Glutamatergic neuron (in vitro differentiated cells): Measurements from ENCODE around the gene NRXN3. TPM values are rescaled to one million over a fixed set of nuclear protein-coding genes. Genes with fewer than 3 reads are reported as not detected.

ENCODE experiments used
- DNase-seq: peaks from one replicate; pipeline ENCODE4 v3.0.0; 2022
- H3K27ac Mint-ChIP-seq: one replicate; pipeline ENCODE4 v1.8.0; 2020; ENCODE audit warnings: mild to moderate bottlenecking, mixed read lengths, inconsistent platforms; ENCODE audit not compliant: unreplicated experiment
- H3K27me3 Mint-ChIP-seq: one replicate; pipeline ENCODE4 v1.8.0; 2020; ENCODE audit warnings: mild to moderate bottlenecking, moderate library complexity, mixed read lengths, inconsistent platforms; ENCODE audit not compliant: unreplicated experiment
- H3K36me3 Mint-ChIP-seq: one replicate; pipeline ENCODE4 v1.8.0; 2020; ENCODE audit warnings: mild to moderate bottlenecking, mixed read lengths, inconsistent platforms; ENCODE audit not compliant: unreplicated experiment
- H3K4me1 Mint-ChIP-seq: one replicate; pipeline ENCODE4 v1.8.0; 2020; ENCODE audit warnings: mild to moderate bottlenecking, low read depth, mixed read lengths, inconsistent platforms; ENCODE audit not compliant: unreplicated experiment
- H3K4me3 Mint-ChIP-seq: one replicate; pipeline ENCODE4 v1.8.0; 2020; ENCODE audit warnings: mild to moderate bottlenecking, mixed read lengths, inconsistent platforms; ENCODE audit not compliant: unreplicated experiment
- H3K9me3 Mint-ChIP-seq: one replicate; pipeline ENCODE4 v1.8.0; 2020; ENCODE audit warnings: mild to moderate bottlenecking, moderate library complexity, mixed read lengths, inconsistent platforms; ENCODE audit not compliant: unreplicated experiment
- CTCF ChIP-seq: fragments of 200-600 bp; sonication (generic); IDR thresholded peaks from one replicate; pipeline ENCODE4 v1.5.0; 2021; ENCODE audit not compliant: partially characterized antibody, unreplicated experiment
- total RNA-seq: library from RNA; stranded (reverse); fragmentation: NEBNext Ultra II Directional; extraction: Animal tissue kit (Norgen Biotek cat#: 25700); gene quantifications from one replicate; pipeline ENCODE4 v1.2.1, GENCODE V29; 2021; ENCODE audit not compliant: unreplicated experiment

The NRXN3 gene
- total RNA-seq, 1 donor from 2014 or later, result 1.2 TPM

- no peaks in the 10 kb centered on the region for H3K9me3 Mint-ChIP-seq
- peaks cover 5% of the 10 kb centered on the region for H3K36me3 Mint-ChIP-seq
- no peaks in the 10 kb centered on the region for H3K27me3 Mint-ChIP-seq
- H3K4me1 Mint-ChIP-seq, result no peaks in the 10 kb centered on the region
- H3K4me3 Mint-ChIP-seq, result no peak overlapping the region
- H3K27ac Mint-ChIP-seq, result no peak overlapping the region
- DNase-seq, result no peak
- TF ChIP-seq CTCF, result no peak
Observed at GRCh38 chr14:78904094-78904493, 733.9 kb downstream of the NRXN3 start.

- DNase-seq, result no peak
- H3K9me3 Mint-ChIP-seq, result peaks cover 2% of the 10 kb centered on the region
- H3K27me3 Mint-ChIP-seq, result no peaks in the 10 kb centered on the region
- H3K4me1 Mint-ChIP-seq, result no peaks in the 10 kb centered on the region
- no peak overlapping the region for H3K27ac Mint-ChIP-seq
- no peak for TF ChIP-seq CTCF
- no peak overlapping the region for H3K4me3 Mint-ChIP-seq
- H3K36me3 Mint-ChIP-seq, result no peaks in the 10 kb centered on the region
Observed at GRCh38 chr14:78917462-78917861, 747.3 kb downstream of the NRXN3 start.

GRCh38 chr14:78921856-78922255 lies 751.7 kb downstream of the NRXN3 start:
- Mint-ChIP-seq H3K27me3 (no peaks in the 10 kb centered on the region), H3K4me1 (no peaks in the 10 kb centered on the region), H3K36me3 (no peaks in the 10 kb centered on the region), H3K9me3 (peaks cover 2% of the 10 kb centered on the region), H3K27ac (no peak overlapping the region), H3K4me3 (no peak overlapping the region)
- no peak for DNase-seq
- TF ChIP-seq CTCF, result no peak

- Mint-ChIP-seq H3K27ac (no peak overlapping the region), H3K4me1 (no peaks in the 10 kb centered on the region), H3K27me3 (no peaks in the 10 kb centered on the region), H3K4me3 (no peak overlapping the region), H3K9me3 (no peaks in the 10 kb centered on the region), H3K36me3 (no peaks in the 10 kb centered on the region)
- no peak for DNase-seq
- no peak for TF ChIP-seq CTCF
Observed at GRCh38 chr14:78927261-78927660, 757.1 kb downstream of the NRXN3 start.

- H3K27me3 Mint-ChIP-seq, result no peaks in the 10 kb centered on the region
- no peaks in the 10 kb centered on the region for H3K36me3 Mint-ChIP-seq
- no peak overlapping the region for H3K4me3 Mint-ChIP-seq
- H3K27ac Mint-ChIP-seq, result no peak overlapping the region
- no peaks in the 10 kb centered on the region for H3K9me3 Mint-ChIP-seq
- no peak for TF ChIP-seq CTCF
- DNase-seq, result no peak
- no peaks in the 10 kb centered on the region for H3K4me1 Mint-ChIP-seq
Observed at GRCh38 chr14:78933166-78933565, 763.0 kb downstream of the NRXN3 start.
